ENCODE data around the gene KCNMA1. TPM values are rescaled to one million over a fixed set of nuclear protein-coding genes. Genes with fewer than 3 reads are reported as not detected.

KCNMA1 gene
- polyA plus RNA-seq, 1 donor, result 15.2 TPM

GRCh38 chr10:76918106-76918505 is 719.5 kb downstream of the KCNMA1 start:
- no peak for DNase-seq

DNA sequence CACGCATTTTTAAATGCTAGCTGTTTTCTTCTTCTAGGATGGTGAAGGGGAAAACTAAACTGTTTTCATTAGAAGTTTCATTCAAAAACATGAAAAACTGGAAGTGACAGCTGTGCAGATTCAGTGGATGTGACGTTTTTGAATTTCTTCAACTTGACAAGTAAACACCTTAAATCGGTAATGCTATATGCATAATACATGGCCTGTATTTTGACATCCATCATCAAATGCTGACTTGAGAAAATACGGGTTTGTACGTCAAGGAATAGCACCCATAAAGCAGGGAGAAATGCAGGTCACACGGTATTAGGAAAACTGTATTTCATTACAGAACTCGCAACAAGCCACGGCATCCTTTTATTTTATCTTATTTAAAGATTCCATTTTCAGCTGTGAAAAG is 720.5 kb downstream of the KCNMA1 start:
- no peak for DNase-seq

DNA sequence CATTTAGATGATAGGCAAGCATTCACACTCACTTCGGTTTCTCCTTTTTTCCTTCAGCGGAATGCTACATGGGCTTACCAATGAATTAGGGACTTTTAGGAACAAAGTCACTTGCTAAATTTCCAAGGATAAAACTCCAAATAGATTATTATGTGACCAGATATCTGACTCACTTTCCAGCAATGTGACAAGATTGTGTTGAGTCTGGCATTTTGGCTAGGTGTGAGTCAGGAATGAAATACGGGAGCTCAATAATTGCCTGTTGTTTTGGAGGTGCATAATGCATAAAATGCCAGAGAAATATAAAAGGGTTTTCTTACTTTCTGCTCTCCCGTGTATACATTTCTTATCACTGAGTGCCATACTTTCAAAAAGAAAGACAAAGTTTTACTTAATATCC is 721.1 kb downstream of the KCNMA1 start:
- no peak for DNase-seq

GRCh38 chr10:76915316-76915715 is 722.3 kb downstream of the KCNMA1 start:
- DNase-seq, result no peak

DNA sequence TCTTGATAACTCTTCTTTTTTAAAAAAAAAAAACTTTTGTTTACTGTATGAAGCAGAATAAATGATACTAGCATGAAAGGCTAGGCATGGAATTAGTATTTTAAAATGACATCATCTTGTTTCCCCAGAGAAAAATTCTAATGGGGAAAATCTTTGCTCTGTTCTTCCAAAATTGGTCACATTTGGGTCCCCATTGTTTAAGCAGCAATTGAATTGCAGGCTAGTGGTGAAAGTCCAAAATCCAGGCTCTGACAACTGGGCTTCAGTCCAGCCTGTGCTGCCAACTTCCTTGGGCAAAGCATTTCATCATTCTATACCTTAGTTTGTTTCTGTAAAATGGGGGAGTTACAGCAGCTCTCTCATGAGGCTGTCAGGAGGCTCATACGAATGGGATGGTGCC is 726.4 kb downstream of the KCNMA1 start:
- DNase-seq, result no peak

GRCh38 chr10:76910184-76910962 is 727.2 kb downstream of the KCNMA1 start:
- DNase-seq, result no peak

GRCh38 chr10:76906256-76906655 is 731.4 kb downstream of the KCNMA1 start:
- no peak for DNase-seq

GRCh38 chr10:76905251-76905650 is 732.4 kb downstream of the KCNMA1 start:
- DNase-seq, result no peak

GRCh38 chr10:76903387-76903945 is 734.1 kb downstream of the KCNMA1 start:
- no peak for DNase-seq

- DNase-seq, result no peak
Measured at GRCh38 chr10:76902949-76903348, 734.7 kb downstream of the KCNMA1 start.

- DNase-seq, result no peak
Measured at GRCh38 chr10:76901701-76902100, 735.9 kb downstream of the KCNMA1 start.

- DNase-seq, result no peak
Measured at GRCh38 chr10:76899490-76899889, 738.1 kb downstream of the KCNMA1 start.

GRCh38 chr10:76892766-76893479 is 744.7 kb downstream of the KCNMA1 start:
- no peak for DNase-seq

DNA sequence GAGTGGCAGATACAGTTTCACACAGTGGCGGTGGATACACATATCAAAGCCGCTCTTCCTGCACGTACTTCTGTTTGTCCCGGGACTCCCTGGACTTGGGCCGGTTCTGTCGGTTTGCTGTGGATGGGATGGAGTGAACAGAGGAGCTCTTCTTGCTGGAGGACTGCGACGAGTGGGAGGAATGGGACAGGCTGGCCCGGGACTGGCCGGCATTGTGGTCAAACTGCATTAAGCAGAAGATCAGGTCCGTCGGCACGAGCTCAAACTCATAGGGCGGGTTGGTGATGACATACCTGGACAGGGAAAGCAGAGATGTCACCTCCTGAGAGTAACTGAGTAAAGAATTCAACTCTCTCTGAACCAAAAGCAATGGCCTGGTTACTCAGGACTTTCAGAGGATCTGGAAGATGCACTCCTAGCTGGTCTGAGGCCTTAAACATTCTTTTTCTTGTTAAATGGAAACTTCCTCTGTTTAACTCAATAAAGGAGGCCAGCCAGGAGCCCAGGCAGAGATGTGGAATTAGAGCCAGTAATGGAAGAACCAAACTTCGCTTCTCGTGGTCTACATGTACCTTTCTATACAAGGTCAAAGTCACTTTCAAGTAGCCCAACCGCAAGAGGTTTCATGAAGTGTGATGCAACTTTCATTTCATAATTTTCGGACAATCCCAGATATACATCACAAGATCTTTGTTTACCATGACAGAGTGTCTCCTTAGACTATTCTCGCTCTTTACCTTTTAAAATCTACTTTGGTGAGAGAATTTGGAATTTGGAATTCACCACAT is 750.2 kb downstream of the KCNMA1 start:
- DNase-seq, result no peak

GRCh38 chr10:76885816-76886215 is 751.8 kb downstream of the KCNMA1 start:
- no peak for DNase-seq

- DNase-seq, result no peak
Measured at GRCh38 chr10:76884673-76885275, 752.8 kb downstream of the KCNMA1 start.

GRCh38 chr10:76883596-76883995 is 754.0 kb downstream of the KCNMA1 start:
- no peak for DNase-seq

DNA sequence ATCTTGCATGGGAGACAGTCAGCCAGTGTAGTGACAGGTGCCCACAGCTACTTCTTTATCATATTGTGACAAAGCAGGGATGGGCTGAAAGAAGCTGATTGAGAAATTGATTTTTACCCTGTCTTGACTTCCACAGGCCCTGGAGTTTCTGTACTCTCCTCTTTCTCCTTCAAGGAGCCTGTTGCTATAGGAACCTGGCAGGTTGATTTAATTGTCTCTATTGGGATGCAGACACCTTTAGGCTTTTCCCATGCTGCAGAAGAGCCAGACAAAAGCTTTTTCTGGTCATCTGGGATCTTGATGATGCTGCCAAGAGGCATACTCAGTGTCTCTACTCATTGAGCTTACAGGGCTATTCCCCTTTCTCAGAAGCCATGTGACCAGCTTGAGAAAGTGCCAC is 754.8 kb downstream of the KCNMA1 start:
- no peak for DNase-seq

GRCh38 chr10:76882245-76882644 is 755.4 kb downstream of the KCNMA1 start:
- DNase-seq, result no peak

- DNase-seq, result no peak
Measured at GRCh38 chr10:76881477-76882220, 756.0 kb downstream of the KCNMA1 start.

GRCh38 chr10:76880931-76881330 is 756.7 kb downstream of the KCNMA1 start:
- no peak for DNase-seq

Data from hindlimb muscle (tissue), 1 donor.